ENCODE results near the gene CGNL1.
A peak's percentile ranks its signal among the peaks of the same experiment; 100 is the strongest.

Gene CGNL1

GRCh38 chr15:57470543-57470942 is 94.2 kb downstream of the CGNL1 start:
- H3K4me3 ChIP-seq (ENCODE audit: low read depth, low read length), result no peak overlapping the region

GRCh38 chr15:57472861-57473260 is 96.6 kb downstream of the CGNL1 start:
- no peak for DNase-seq (ENCODE audit: low read depth)

More at GRCh38 chr15:57470543-57470942, 94.2 kb downstream of the CGNL1 start:
- TF ChIP-seq CTCF (conservative IDR thresholded peaks at IDR 0.05; ENCODE audit: low read depth, low read length), result no peak
- no peak for DNase-seq (ENCODE audit: low read depth)

GRCh38 chr15:57476533-57476975 is 100.2 kb downstream of the CGNL1 start:
- TF ChIP-seq CTCF (conservative IDR thresholded peaks at IDR 0.05; ENCODE audit: low read depth, low read length), result no peak
- DNase-seq (ENCODE audit: low read depth), result peak; percentile 88
- H3K4me3 ChIP-seq (ENCODE audit: low read depth, low read length), result no peak overlapping the region

More at GRCh38 chr15:57472861-57473260, 96.6 kb downstream of the CGNL1 start:
- TF ChIP-seq CTCF (conservative IDR thresholded peaks at IDR 0.05; ENCODE audit: low read depth, low read length), result no peak
- H3K4me3 ChIP-seq (ENCODE audit: low read depth, low read length), result no peak overlapping the region

GRCh38 chr15:57477736-57478522 is 101.6 kb downstream of the CGNL1 start:
- no peak overlapping the region for H3K4me3 ChIP-seq (ENCODE audit: low read depth, low read length)
- DNase-seq (ENCODE audit: low read depth), result no peak
- TF ChIP-seq CTCF (conservative IDR thresholded peaks at IDR 0.05; ENCODE audit: low read depth, low read length), result no peak

- no peak for DNase-seq (ENCODE audit: low read depth)
Observed at GRCh38 chr15:57479005-57479404, 102.7 kb downstream of the CGNL1 start.

GRCh38 chr15:57481038-57481705 is 104.9 kb downstream of the CGNL1 start:
- no peak overlapping the region for H3K4me3 ChIP-seq (ENCODE audit: low read depth, low read length)
- no peak for TF ChIP-seq CTCF (conservative IDR thresholded peaks at IDR 0.05; ENCODE audit: low read depth, low read length)
- DNase-seq (ENCODE audit: low read depth), result no peak

More at GRCh38 chr15:57479005-57479404, 102.7 kb downstream of the CGNL1 start:
- no peak overlapping the region for H3K4me3 ChIP-seq (ENCODE audit: low read depth, low read length)
- no peak for TF ChIP-seq CTCF (conservative IDR thresholded peaks at IDR 0.05; ENCODE audit: low read depth, low read length)
